Osteocyte (in vitro differentiated cells): Measurements from ENCODE around the gene STAC3. TPM values are rescaled to one million over a fixed set of nuclear protein-coding genes. Genes with fewer than 3 reads are reported as not detected.

Source experiments
- DNase-seq: peaks from one replicate; pipeline ENCODE4 v3.0.0; 2021; ENCODE audit warnings: mixed read lengths; ENCODE audit not compliant: unreplicated experiment; ENCODE audit errors: extremely low spot score
- H3K27ac Mint-ChIP-seq: one replicate; pipeline ENCODE4 v1.8.0; 2021; ENCODE audit warnings: mild to moderate bottlenecking, mixed read lengths; ENCODE audit not compliant: unreplicated experiment
- H3K27me3 Mint-ChIP-seq: one replicate; pipeline ENCODE4 v1.8.0; 2021; ENCODE audit warnings: mixed read lengths; ENCODE audit not compliant: unreplicated experiment
- H3K36me3 Mint-ChIP-seq: one replicate; pipeline ENCODE4 v1.8.0; 2021; ENCODE audit warnings: mixed read lengths; ENCODE audit not compliant: unreplicated experiment
- H3K4me1 Mint-ChIP-seq: one replicate; pipeline ENCODE4 v1.8.0; 2021; ENCODE audit warnings: mixed read lengths; ENCODE audit not compliant: unreplicated experiment
- H3K4me3 Mint-ChIP-seq: one replicate; pipeline ENCODE4 v1.8.0; 2021; ENCODE audit warnings: mild to moderate bottlenecking, moderate library complexity, mixed read lengths; ENCODE audit not compliant: unreplicated experiment
- H3K9me3 Mint-ChIP-seq: one replicate; pipeline ENCODE4 v1.8.0; 2021; ENCODE audit warnings: mixed read lengths; ENCODE audit not compliant: unreplicated experiment
- total RNA-seq: library from RNA; stranded (reverse); gene quantifications from 2 replicates; pipeline ENCODE4 v1.2.1, GENCODE V29; 2021
- TF ChIP-seq, protein P1 (sequence below): fragments of 200-600 bp; sonication (generic); IDR thresholded peaks from 2 replicates; pipeline ENCODE4 v1.5.0; 2021; ENCODE audit warnings: antibody characterized with exemption, mild to moderate bottlenecking, moderate library complexity

Gene STAC3
- total RNA-seq, 1 donor from 2014 or later: 2.4 TPM

- Mint-ChIP-seq H3K4me3 (peak overlapping the region; percentile 36), H3K36me3 (peaks cover 12% of the 10 kb centered on the region), H3K9me3 (no peaks in the 10 kb centered on the region), H3K4me1 (peaks cover 64% of the 10 kb centered on the region), H3K27ac (peak overlapping the region; percentile 88), H3K27me3 (no peaks in the 10 kb centered on the region)
- peak; percentile 89 for DNase-seq
- TF ChIP-seq, protein P1, sequence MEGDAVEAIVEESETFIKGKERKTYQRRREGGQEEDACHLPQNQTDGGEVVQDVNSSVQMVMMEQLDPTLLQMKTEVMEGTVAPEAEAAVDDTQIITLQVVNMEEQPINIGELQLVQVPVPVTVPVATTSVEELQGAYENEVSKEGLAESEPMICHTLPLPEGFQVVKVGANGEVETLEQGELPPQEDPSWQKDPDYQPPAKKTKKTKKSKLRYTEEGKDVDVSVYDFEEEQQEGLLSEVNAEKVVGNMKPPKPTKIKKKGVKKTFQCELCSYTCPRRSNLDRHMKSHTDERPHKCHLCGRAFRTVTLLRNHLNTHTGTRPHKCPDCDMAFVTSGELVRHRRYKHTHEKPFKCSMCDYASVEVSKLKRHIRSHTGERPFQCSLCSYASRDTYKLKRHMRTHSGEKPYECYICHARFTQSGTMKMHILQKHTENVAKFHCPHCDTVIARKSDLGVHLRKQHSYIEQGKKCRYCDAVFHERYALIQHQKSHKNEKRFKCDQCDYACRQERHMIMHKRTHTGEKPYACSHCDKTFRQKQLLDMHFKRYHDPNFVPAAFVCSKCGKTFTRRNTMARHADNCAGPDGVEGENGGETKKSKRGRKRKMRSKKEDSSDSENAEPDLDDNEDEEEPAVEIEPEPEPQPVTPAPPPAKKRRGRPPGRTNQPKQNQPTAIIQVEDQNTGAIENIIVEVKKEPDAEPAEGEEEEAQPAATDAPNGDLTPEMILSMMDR: peak; percentile 80
Measured at GRCh38 chr12:57214398-57214781, 36.6 kb downstream of the STAC3 start.

- peaks cover 59% of the 10 kb centered on the region for H3K4me1 Mint-ChIP-seq
- H3K36me3 Mint-ChIP-seq: peaks cover 14% of the 10 kb centered on the region
- no peaks in the 10 kb centered on the region for H3K9me3 Mint-ChIP-seq
- H3K27ac Mint-ChIP-seq: peak overlapping the region; percentile 88
- TF ChIP-seq, protein P1: no peak
- DNase-seq: no peak
- peak overlapping the region; percentile 36 for H3K4me3 Mint-ChIP-seq
- no peaks in the 10 kb centered on the region for H3K27me3 Mint-ChIP-seq
Measured at GRCh38 chr12:57213763-57214397, 37.1 kb downstream of the STAC3 start.

DNA sequence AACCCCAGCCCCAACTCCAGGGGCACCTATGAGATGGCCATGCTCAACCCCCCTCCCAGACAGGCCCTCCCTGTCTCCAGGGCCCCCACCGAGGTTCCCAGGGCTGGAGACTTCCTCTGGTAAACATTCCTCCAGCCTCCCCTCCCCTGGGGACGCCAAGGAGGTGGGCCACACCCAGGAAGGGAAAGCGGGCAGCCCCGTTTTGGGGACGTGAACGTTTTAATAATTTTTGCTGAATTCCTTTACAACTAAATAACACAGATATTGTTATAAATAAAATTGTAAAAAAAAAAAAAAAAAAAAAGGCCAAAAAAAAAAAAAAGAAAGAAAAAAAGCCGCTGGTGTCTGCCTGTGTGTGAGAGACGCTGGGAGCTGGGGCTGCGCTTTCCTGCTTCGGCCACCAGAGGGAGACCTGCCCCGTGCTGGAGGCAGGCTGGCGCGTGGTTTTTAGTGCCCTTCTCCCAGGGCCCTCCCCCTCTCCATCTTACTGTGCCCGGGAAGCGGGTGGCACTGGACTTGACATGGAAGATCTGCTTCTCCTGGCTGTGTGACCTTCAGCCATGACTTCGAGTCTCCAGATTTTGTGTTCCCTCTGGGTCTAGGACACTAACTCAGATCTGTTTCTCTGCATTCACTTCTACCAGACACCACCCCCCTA lies 37.8 kb downstream of the STAC3 start:
- TF ChIP-seq, protein P1: peak; percentile 93
- H3K27me3 Mint-ChIP-seq: no peaks in the 10 kb centered on the region
- no peaks in the 10 kb centered on the region for H3K9me3 Mint-ChIP-seq
- DNase-seq: peak; percentile 98
- H3K27ac Mint-ChIP-seq: peak overlapping the region; percentile 88
- peak overlapping the region; percentile 54 for H3K4me3 Mint-ChIP-seq
- H3K36me3 Mint-ChIP-seq: peaks cover 18% of the 10 kb centered on the region
- peaks cover 52% of the 10 kb centered on the region for H3K4me1 Mint-ChIP-seq

- Mint-ChIP-seq H3K4me1 (peaks cover 47% of the 10 kb centered on the region), H3K4me3 (peak overlapping the region; percentile 11), H3K27me3 (no peaks in the 10 kb centered on the region), H3K27ac (peak overlapping the region; percentile 83), H3K36me3 (peaks cover 18% of the 10 kb centered on the region), H3K9me3 (no peaks in the 10 kb centered on the region)
- TF ChIP-seq, protein P1: no peak
- no peak for DNase-seq
Measured at GRCh38 chr12:57212701-57213057, 38.3 kb downstream of the STAC3 start.

DNA sequence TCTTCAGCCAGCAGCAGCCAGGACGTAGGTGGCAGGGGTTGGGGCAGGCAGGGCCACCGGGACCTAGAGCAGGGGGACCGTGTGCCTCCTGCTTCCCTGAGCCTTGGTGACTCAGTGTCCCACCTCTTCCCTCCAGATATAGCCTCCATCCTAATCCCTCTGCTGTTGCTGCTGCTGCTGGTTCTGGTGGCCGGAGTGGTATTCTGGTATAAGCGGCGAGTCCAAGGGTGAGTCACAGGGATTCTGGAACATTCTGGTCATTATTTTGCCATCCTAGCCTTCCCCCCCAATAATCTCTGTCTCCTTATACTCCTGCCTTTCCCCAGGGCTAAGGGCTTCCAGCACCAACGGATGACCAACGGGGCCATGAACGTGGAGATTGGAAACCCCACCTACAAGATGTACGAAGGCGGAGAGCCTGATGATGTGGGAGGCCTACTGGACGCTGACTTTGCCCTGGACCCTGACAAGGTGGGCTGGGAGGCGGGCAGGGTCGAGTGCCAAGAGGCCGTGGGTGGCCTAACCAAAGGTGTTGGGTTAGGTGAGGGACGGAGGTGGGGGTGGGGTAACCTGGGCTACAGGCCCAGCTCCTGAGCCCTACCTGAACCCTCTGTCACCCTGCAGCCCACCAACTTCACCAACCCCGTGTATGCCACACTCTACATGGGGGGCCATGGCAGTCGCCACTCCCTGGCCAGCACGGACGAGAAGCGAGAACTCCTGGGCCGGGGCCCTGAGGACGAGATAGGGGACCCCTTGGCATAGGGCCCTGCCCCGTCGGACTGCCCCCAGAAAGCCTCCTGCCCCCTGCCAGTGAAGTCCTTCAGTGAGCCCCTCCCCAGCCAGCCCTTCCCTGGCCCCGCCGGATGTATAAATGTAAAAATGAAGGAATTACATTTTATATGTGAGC lies 38.9 kb downstream of the STAC3 start:
- TF ChIP-seq, protein P1: peak; percentile 7
- Mint-ChIP-seq H3K4me1 (peaks cover 42% of the 10 kb centered on the region), H3K27me3 (no peaks in the 10 kb centered on the region)

More for the DNA sequence above, 38.9 kb downstream of the STAC3 start:
- Mint-ChIP-seq H3K36me3 (peaks cover 21% of the 10 kb centered on the region), H3K4me3 (no peak overlapping the region), H3K27ac (peak overlapping the region; percentile 83), H3K9me3 (no peaks in the 10 kb centered on the region)
- DNase-seq: no peak
